CD4-positive, alpha-beta T cell treated with Interleukin-4 for 1 hour (primary cell): ENCODE measurements around the gene TSKU.
A peak's percentile ranks its signal among the peaks of the same experiment; 100 is the strongest.
"Not testable (repeated sequence)": the region's sequence is repeated elsewhere in the genome, so short reads cannot be mapped to it uniquely, and the experiment has no call there.

Source experiments
- DNase-seq, 2 donors: peaks; one replicate each; pipeline ENCODE4 v3.0.0-alpha.2; 2020 to 2022

The TSKU gene

DNA sequence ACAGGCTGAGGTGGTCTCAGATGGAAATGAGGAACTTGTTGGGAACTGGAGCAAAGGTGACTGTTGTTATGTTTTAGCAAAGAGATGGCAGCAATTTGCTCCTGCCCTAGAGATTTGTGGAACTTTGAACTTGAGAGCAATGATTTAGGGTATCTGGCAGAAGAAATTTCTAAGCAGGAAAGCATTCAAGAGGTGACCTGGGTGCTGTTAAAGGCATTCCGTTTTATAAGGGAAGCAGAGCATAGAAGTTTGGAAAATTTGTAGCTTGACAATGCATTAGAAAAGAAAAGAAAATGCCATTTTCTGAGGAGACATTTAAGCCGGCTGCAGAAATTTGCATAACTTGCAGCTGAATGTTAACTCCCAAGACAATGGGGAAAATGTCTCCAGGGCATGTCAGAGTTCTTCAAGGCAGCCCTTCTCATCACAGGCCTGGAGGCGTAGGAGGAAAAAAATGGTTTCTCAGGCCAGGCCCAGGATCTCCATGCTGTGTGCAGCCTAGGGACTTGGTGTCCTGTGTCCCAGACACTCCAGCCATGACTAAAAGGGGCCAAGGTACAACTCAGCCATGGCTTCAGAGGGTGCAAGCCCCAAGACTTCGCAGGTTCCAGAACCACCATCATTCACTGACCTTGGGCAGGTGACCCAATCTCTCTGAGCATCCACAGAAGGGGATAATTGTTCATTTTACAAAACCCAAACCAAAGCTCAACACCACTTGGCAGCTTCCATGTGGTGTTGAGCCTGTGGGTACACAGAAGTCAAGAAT, 8.0 kb downstream of the TSKU start:
- not testable (repeated sequence) for DNase-seq

DNA sequence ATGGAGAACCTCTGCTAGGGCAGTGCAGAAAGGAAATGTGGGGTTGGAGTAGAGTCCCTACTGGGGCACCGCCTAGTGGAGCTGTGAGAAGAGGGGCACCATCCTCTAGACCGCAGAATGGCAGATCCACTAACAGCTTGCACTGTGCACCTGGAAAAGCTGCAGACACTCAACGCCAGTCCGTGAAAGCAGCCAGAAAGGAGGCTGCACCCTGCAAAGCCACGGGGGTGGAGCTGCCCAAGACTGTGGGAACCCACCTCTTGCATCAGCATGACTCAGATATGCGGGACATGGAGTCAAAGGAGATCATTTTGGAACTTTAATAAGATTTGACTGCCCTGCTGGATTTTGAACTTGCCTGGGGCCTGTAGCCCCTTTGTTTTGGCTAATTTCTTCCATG, 8.7 kb downstream of the TSKU start:
- DNase-seq, result no peak

DNA sequence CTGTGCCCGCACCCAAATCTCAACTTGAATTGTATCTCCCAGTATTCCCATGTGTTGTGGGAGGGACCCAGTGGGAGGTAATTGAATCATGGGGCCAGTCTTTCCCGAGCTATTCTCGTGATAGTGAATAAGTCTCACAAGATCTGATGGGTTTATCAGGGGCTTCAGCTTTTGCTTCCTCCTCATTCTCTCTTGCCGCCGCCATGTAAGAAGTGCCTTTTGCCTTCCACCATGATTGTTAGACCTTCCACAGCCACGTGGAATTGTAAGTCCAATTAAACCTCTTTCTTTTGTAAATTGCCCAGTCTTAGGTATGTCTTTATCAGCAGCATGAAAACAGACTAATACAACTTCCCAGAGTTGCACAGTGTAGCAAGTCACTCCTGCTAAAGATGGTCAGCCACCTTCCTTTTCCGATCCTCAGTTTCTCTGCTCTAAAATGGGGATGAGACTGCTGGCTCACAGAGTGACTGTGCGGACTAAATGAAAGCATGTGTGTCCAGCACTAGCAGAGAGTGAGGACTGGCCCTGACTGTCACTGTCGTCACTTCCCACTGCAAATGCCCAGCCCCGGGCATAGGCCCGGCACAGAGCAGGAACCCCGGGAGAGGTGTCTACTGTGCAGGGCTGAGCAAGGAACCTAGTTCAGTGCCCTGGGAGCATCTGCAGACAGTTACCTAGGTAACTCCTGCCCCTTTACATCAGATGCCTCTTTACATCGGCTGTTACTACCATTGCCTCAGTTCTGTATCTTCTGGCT, 9.5 kb downstream of the TSKU start:
- no peak for DNase-seq

GRCh38 chr11:76793391-76794291, 10.5 kb downstream of the TSKU start:
- DNase-seq, result no peak

- no peak for DNase-seq
Observed at GRCh38 chr11:76794371-76795289, 11.5 kb downstream of the TSKU start.

- no peak for DNase-seq
Observed at GRCh38 chr11:76795290-76795935, 12.3 kb downstream of the TSKU start.

DNA sequence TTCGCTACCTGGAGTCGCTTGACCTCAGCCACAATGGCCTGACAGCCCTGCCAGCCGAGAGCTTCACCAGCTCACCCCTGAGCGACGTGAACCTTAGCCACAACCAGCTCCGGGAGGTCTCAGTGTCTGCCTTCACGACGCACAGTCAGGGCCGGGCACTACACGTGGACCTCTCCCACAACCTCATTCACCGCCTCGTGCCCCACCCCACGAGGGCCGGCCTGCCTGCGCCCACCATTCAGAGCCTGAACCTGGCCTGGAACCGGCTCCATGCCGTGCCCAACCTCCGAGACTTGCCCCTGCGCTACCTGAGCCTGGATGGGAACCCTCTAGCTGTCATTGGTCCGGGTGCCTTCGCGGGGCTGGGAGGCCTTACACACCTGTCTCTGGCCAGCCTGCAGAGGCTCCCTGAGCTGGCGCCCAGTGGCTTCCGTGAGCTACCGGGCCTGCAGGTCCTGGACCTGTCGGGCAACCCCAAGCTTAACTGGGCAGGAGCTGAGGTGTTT, 12.8 kb downstream of the TSKU start:
- DNase-seq, result no peak

GRCh38 chr11:76796511-76797198, 13.5 kb downstream of the TSKU start:
- DNase-seq, result no peak

DNA sequence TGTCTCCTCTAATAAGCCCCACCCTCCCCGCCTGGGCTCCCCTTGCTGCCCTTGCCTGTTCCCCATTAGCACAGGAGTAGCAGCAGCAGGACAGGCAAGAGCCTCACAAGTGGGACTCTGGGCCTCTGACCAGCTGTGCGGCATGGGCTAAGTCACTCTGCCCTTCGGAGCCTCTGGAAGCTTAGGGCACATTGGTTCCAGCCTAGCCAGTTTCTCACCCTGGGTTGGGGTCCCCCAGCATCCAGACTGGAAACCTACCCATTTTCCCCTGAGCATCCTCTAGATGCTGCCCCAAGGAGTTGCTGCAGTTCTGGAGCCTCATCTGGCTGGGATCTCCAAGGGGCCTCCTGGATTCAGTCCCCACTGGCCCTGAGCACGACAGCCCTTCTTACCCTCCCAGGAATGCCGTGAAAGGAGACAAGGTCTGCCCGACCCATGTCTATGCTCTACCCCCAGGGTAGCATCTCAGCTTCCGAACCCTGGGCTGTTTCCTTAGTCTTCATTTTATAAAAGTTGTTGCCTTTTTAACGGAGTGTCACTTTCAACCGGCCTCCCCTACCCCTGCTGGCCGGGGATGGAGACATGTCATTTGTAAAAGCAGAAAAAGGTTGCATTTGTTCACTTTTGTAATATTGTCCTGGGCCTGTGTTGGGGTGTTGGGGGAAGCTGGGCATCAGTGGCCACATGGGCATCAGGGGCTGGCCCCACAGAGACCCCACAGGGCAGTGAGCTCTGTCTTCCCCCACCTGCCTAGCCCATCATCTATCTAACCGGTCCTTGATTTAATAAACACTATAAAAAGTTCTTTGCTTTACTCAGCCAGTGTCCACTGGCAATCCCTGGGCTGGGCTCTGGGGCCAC, 14.4 kb downstream of the TSKU start:
- no peak for DNase-seq

GRCh38 chr11:76798202-76798581, 15.0 kb downstream of the TSKU start:
- no peak for DNase-seq

- DNase-seq, result no peak
Observed at GRCh38 chr11:76798671-76799065, 15.5 kb downstream of the TSKU start.

GRCh38 chr11:76799066-76799804, 16.1 kb downstream of the TSKU start:
- DNase-seq, result peak; percentile 72 to 76

- DNase-seq, result no peak
Observed at GRCh38 chr11:76800466-76801200, 17.5 kb downstream of the TSKU start.

GRCh38 chr11:76801225-76801624, 18.1 kb downstream of the TSKU start:
- DNase-seq, result no peak

GRCh38 chr11:76801736-76802135, 18.6 kb downstream of the TSKU start:
- DNase-seq, result no peak

DNA sequence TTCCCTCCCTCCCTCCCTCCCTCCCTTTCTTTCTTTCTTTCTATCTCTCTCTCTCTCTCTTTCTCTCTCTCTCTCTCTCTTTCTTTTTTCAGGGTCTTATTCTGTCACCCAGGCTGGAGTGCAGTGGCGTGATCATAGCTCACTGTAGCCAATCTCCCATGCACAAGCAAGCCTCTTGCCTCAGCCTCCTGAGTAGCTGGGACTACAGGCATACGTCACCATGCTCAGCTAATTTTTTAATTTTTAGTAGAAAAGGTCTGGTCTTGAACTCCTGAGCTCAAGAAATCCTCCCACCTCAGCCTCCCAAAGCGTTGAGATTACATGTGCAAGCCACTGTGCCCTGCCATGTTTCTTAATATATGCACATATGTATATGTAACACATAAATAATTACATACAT, 19.0 kb downstream of the TSKU start:
- no peak for DNase-seq

GRCh38 chr11:76802621-76803020, 19.5 kb downstream of the TSKU start:
- DNase-seq, result no peak

- DNase-seq, result no peak
Observed at GRCh38 chr11:76803023-76803422, 19.9 kb downstream of the TSKU start.
